Measurements from ENCODE around the gene ETFA.

Gene ETFA

GRCh38 chr15:76176487-76177085 is 134.7 kb downstream of the ETFA start:
- Histone ChIP-seq H3K36me3 (ENCODE audit: control insufficient read depth in 2 of 2, insufficient read depth in 1 of 2, low read length in 2 of 2) (no peaks in the 10 kb centered on the region), H3K9me3 (ENCODE audit: control insufficient read depth, insufficient read depth, low read depth, low read length) (no peaks in the 10 kb centered on the region), H3K4me3 (ENCODE audit: low read depth, low read length) (no peak overlapping the region), H3K4me1 (ENCODE audit: control insufficient read depth, insufficient read depth, low read length) (no peaks in the 10 kb centered on the region), H3K27ac (ENCODE audit: extremely low read depth, low read depth, low read length) (no peak overlapping the region)
- no peak for TF ChIP-seq ZNF580 (tag by site-specific recombination; IDR thresholded peaks at IDR 0.05)
- TF ChIP-seq ZNF660 (tag by site-specific recombination; IDR thresholded peaks at IDR 0.05): no peak
- no peak for TF ChIP-seq GLIS1 (tag by site-specific recombination; IDR thresholded peaks at IDR 0.05)
- no peak for TF ChIP-seq ZNF449 (tag by site-specific recombination; IDR thresholded peaks at IDR 0.05)
- TF ChIP-seq ZFP41 (tag by site-specific recombination; IDR thresholded peaks at IDR 0.05; ENCODE audit: borderline replicate concordance): no peak
- no peak for TF ChIP-seq YY1 (tag by site-specific recombination; IDR thresholded peaks at IDR 0.05)
- no peak for TF ChIP-seq ZNF138 (tag by site-specific recombination; IDR thresholded peaks at IDR 0.05; ENCODE audit: borderline replicate concordance)
- no peak for TF ChIP-seq ZNF335 (tag by site-specific recombination; conservative IDR thresholded peaks at IDR 0.05)
- TF ChIP-seq ZNF148 (tag by site-specific recombination; IDR thresholded peaks at IDR 0.05; ENCODE audit: borderline replicate concordance): no peak
- ChIA-PET CTCF (no interaction called here), POLR2A (no interaction called here)

- H3K9me3 ChIP-seq (ENCODE audit: control insufficient read depth, insufficient read depth, low read depth, low read length): no peaks in the 10 kb centered on the region
- no peak overlapping the region for H3K27ac ChIP-seq (ENCODE audit: extremely low read depth, low read depth, low read length)
- no peaks in the 10 kb centered on the region for H3K36me3 ChIP-seq (ENCODE audit: control insufficient read depth in 2 of 2, insufficient read depth in 1 of 2, low read length in 2 of 2)
- ChIA-PET CTCF (no interaction called here), POLR2A (no interaction called here)
- no peaks in the 10 kb centered on the region for H3K4me1 ChIP-seq (ENCODE audit: control insufficient read depth, insufficient read depth, low read length)
- no peak overlapping the region for H3K4me3 ChIP-seq (ENCODE audit: low read depth, low read length)
- no peak for TF ChIP-seq ZNF157 (tag by site-specific recombination; IDR thresholded peaks at IDR 0.05)
- TF ChIP-seq ZSCAN30 (tag by site-specific recombination; IDR thresholded peaks at IDR 0.05): no peak
- TF ChIP-seq ZNF362 (tag by site-specific recombination; IDR thresholded peaks at IDR 0.05): no peak
- no peak for TF ChIP-seq ZNF18 (tag by site-specific recombination; IDR thresholded peaks at IDR 0.05)
- no peak for TF ChIP-seq ZNF19 (tag by site-specific recombination; IDR thresholded peaks at IDR 0.05; ENCODE audit: low read depth)
- TF ChIP-seq ZNF768 (tag by site-specific recombination; IDR thresholded peaks at IDR 0.05): no peak
- no peak for TF ChIP-seq ZNF274 (IDR thresholded peaks at IDR 0.05; ENCODE audit: low read length)
- TF ChIP-seq ZNF274 (tag by site-specific recombination; IDR thresholded peaks at IDR 0.05; ENCODE audit: borderline replicate concordance): no peak
- no peak for TF ChIP-seq ZNF670 (tag by site-specific recombination; IDR thresholded peaks at IDR 0.05; ENCODE audit: low read depth)
- TF ChIP-seq ZNF610 (tag by site-specific recombination; IDR thresholded peaks at IDR 0.05; ENCODE audit: borderline replicate concordance): no peak
- no peak for TF ChIP-seq ZNF350 (tag by site-specific recombination; IDR thresholded peaks at IDR 0.05)
- no peak for TF ChIP-seq ZNF280C (tag by site-specific recombination; IDR thresholded peaks at IDR 0.05)
- TF ChIP-seq ZNF341 (tag by site-specific recombination; IDR thresholded peaks at IDR 0.05; ENCODE audit: low read depth): no peak
- TF ChIP-seq BCL11B (tag by site-specific recombination; IDR thresholded peaks at IDR 0.05; ENCODE audit: low read depth): no peak
- no peak for TF ChIP-seq PRDM4 (tag by site-specific recombination; IDR thresholded peaks at IDR 0.05)
These were observed 135.2 kb downstream of the ETFA start for GRCh38 chr15:76176059-76176458.

Measured in HEK293 (cell line).